OCI-LY1 (cell line): Measurements from ENCODE around the gene AKT1.
A peak's percentile ranks its signal among the peaks of the same experiment; 100 is the strongest.

Source experiments
- CTCF ChIP-seq: fragments of 200-600 bp; sonication (generic), shearing (Covaris generic); IDR thresholded peaks from 2 replicates; pipeline ENCODE4 v1.5.1; 2017; ENCODE audit warnings: mild to moderate bottlenecking, antibody characterized with exemption, low read length, moderate library complexity, mixed read lengths
- EZH2 ChIP-seq: fragments of 200-600 bp; sonication (generic), shearing (Covaris generic); IDR thresholded peaks from 2 replicates; pipeline ENCODE4 v1.8.0; 2017; ENCODE audit warnings: borderline replicate concordance, mixed run types, mild to moderate bottlenecking, antibody characterized with exemption, low read length, moderate library complexity, mixed read lengths

GRCh38 chr14:104827177-104828055 is 31.9 kb upstream of the AKT1 start:
- peak; percentile 56 for TF ChIP-seq CTCF
- no peak for TF ChIP-seq EZH2
